ENCODE data around the gene NKAIN2.

Gene NKAIN2

GRCh38 chr6:124780623-124781022, 977.0 kb downstream of the NKAIN2 start:
- no peak for DNase-seq
- in situ Hi-C loops (cut with MboI; ENCODE audit: low pct_unique_long_range_greater_than_20kb, low sequenced_read_pairs), result no loop called here

DNA sequence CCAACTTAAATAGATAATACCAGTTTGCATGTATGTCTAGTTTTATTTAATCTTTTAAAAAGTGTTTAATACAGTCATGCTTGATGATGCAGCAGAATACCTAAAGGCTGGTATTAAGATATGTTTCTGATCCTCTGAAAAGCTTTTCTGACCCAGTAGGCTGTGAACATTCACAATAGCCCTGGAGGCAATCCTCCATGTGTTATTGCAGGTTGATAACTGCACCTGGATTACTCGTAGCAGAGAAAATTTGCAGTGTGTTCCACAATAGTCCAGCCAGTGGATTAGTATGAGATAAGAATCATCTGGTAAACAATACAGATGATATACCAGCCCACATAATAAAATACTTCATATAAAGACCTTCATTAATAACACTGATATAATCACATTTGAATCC, 979.7 kb downstream of the NKAIN2 start:
- in situ Hi-C loops (cut with MboI; ENCODE audit: low pct_unique_long_range_greater_than_20kb, low sequenced_read_pairs), result no loop called here
- no peak for DNase-seq

DNA sequence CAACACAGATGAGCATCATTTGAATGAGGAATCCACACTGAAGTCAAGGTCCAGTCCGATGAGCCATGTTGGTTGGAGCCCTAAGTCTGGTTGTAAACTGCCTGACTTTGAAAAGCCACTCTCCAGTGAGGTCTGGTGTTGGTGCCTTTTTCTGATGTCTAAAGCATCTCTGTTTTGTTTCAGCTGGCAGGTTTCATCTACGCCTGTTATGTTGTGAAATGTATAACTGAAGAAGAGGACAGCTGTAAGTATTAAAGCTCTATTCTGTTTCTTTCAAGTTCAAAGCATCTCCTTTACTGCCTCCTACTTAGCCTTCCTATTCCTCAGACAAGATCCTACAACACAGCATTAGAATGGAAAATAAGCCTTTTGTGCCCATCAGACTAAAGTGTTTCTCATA, 987.5 kb downstream of the NKAIN2 start:
- DNase-seq, result no peak
- in situ Hi-C loops (cut with MboI; ENCODE audit: low pct_unique_long_range_greater_than_20kb, low sequenced_read_pairs), result no loop called here

- in situ Hi-C loops (cut with MboI; ENCODE audit: low pct_unique_long_range_greater_than_20kb, low sequenced_read_pairs), result no loop called here
- DNase-seq, result no peak
These were observed 988.7 kb downstream of the NKAIN2 start for GRCh38 chr6:124792386-124792785.

- in situ Hi-C loops (cut with MboI; ENCODE audit: low pct_unique_long_range_greater_than_20kb, low sequenced_read_pairs), result no loop called here
- DNase-seq, result no peak
These were observed 989.7 kb downstream of the NKAIN2 start for GRCh38 chr6:124793398-124793797.

- peak; percentile 19 for DNase-seq
- in situ Hi-C loops (cut with MboI; ENCODE audit: low pct_unique_long_range_greater_than_20kb, low sequenced_read_pairs), result no loop called here
These were observed 992.2 kb downstream of the NKAIN2 start for GRCh38 chr6:124795643-124796463.

- DNase-seq, result no peak
- in situ Hi-C loops (cut with MboI; ENCODE audit: low pct_unique_long_range_greater_than_20kb, low sequenced_read_pairs), result no loop called here
These were observed 992.9 kb downstream of the NKAIN2 start for GRCh38 chr6:124796464-124796970.

DNA sequence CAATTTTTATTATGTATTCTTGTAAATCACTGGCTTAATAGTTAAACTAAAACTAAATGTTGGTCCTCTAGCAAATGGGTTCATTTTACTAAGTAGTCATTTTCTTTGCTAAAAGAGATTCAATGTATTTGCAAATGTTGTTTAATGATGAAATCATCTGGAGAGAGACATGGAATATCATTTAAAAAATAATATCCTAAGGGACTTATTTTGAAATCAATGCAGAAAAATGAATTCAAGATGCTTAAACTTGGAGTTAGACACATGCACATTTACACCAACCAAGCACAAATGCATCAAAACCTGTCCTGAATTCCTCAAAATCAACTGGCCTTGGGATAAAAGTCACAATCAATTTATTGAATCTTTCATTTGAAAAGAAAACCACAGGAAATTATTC, 993.6 kb downstream of the NKAIN2 start:
- no peak for DNase-seq
- in situ Hi-C loops (cut with MboI; ENCODE audit: low pct_unique_long_range_greater_than_20kb, low sequenced_read_pairs), result no loop called here

DNA sequence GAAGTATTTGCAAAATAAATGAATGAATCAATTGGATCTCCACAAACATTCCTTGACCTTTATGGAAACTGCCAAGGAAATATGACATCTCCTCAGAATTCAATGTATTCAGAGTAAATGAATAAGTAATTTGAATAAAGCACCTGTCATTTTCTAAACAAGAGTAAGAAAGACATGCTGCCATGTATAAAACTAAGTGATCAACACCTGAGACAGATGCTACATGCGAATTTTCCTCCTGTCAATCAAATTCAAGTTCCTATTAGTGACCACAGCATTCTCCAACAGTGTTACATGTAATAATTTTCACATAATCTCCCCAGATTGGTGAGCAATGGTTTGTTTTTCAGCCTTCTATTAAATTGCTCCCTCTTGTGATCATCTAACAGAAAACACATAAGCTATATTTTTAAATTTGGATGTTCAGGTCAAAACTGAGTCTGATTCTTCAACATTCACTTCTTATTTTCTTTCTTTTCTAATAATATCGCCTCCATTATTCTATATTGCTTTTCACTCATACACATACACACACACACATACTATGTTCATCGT, 995.4 kb downstream of the NKAIN2 start:
- in situ Hi-C loops (cut with MboI; ENCODE audit: low pct_unique_long_range_greater_than_20kb, low sequenced_read_pairs), result no loop called here
- no peak for DNase-seq

GRCh38 chr6:124799638-124800037, 996.0 kb downstream of the NKAIN2 start:
- in situ Hi-C loops (cut with MboI; ENCODE audit: low pct_unique_long_range_greater_than_20kb, low sequenced_read_pairs), result no loop called here
- no peak for DNase-seq

GRCh38 chr6:124800222-124800621, 996.6 kb downstream of the NKAIN2 start:
- in situ Hi-C loops (cut with MboI; ENCODE audit: low pct_unique_long_range_greater_than_20kb, low sequenced_read_pairs), result no loop called here
- DNase-seq, result no peak

- in situ Hi-C loops (cut with MboI; ENCODE audit: low pct_unique_long_range_greater_than_20kb, low sequenced_read_pairs), result no loop called here
- no peak for DNase-seq
These were observed 1008.4 kb downstream of the NKAIN2 start for GRCh38 chr6:124812067-124812466.

- DNase-seq, result no peak
- in situ Hi-C loops (cut with MboI; ENCODE audit: low pct_unique_long_range_greater_than_20kb, low sequenced_read_pairs), result no loop called here
These were observed 1015.7 kb downstream of the NKAIN2 start for GRCh38 chr6:124819346-124819745.

DNA sequence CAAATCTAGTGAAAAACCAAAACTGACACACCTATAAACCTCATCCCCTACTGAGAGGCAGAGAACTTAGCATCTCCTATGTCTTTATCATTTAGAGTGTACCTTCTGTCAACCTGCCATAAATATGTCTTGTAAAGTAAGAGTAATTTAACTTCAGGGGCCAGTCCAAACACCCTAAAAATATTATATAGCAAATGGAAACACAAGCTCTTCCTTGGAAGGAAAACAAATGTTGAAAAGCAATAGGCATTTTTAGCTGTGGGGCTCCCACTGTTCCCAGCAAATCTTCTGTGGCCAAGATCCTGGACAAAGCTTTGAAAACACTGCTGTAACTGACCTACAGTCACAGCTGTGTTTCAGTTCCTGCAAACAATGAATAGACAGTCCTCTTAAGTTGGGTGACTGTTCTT, 1018.5 kb downstream of the NKAIN2 start:
- in situ Hi-C loops (cut with MboI; ENCODE audit: low pct_unique_long_range_greater_than_20kb, low sequenced_read_pairs), result no loop called here
- no peak for DNase-seq

DNA sequence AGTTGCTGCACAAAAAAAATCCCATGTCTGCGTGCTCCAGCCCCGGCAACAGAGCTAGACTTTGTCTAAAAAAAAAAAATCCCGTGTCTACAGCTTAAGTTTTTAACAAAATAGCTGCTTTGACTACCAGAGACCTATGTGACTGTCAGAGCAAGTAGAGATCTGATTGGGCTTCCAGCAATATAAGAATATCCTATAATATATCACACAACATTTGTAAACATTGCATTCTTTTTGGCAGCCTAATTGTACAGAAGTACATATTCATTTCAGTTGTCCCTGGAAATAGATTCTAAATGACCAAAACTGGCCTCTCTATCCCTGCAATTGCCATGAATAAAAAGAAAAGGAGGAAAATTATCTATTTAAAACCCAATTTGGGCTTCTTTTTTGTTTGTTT, 1019.1 kb downstream of the NKAIN2 start:
- no peak for DNase-seq
- in situ Hi-C loops (cut with MboI; ENCODE audit: low pct_unique_long_range_greater_than_20kb, low sequenced_read_pairs), result no loop called here

- in situ Hi-C loops (cut with MboI; ENCODE audit: low pct_unique_long_range_greater_than_20kb, low sequenced_read_pairs), result no loop called here
- DNase-seq, result no peak
These were observed 1019.8 kb downstream of the NKAIN2 start for GRCh38 chr6:124823240-124824111.

- DNase-seq, result no peak
- in situ Hi-C loops (cut with MboI; ENCODE audit: low pct_unique_long_range_greater_than_20kb, low sequenced_read_pairs), result no loop called here
These were observed 1021.9 kb downstream of the NKAIN2 start for GRCh38 chr6:124825564-124825963.

GRCh38 chr6:124829822-124830221, 1026.2 kb downstream of the NKAIN2 start:
- in situ Hi-C loops (cut with MboI; ENCODE audit: low pct_unique_long_range_greater_than_20kb, low sequenced_read_pairs), result no loop called here
- DNase-seq, result no peak

DNA sequence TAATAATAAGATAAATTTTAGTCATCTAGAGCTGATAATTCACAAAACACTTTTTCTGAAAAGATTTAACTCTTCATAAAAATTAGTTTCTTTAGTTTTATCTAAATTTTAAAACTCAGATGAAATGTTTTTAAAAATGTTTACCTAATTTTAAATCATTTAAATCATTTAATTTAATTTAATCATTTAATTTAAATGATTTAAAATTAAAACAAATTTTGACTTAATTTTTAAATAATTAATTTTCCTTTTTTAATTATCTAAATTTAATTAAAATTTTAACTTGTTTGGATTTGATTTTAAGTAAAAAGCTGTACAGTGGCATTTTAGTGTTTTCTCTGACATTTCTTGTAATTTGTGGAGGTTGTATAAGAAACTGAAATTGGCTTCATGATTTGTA, 1026.8 kb downstream of the NKAIN2 start:
- in situ Hi-C loops (cut with MboI; ENCODE audit: low pct_unique_long_range_greater_than_20kb, low sequenced_read_pairs), result no loop called here
- no peak for DNase-seq
